Cardiac fibroblast (primary cell): ENCODE data around the gene ERN1.

ENCODE experiments used
- DNase-seq, 2 donors: peaks; one replicate each; pipeline versions ENCODE4 v3.0.0 to v3.0.0-alpha.2; 2010; ENCODE audit warnings: low read depth in 2 of 2
- H3K4me3 ChIP-seq, 2 donors: replicated peaks in 1 of 2; 1 replicate in 1 of 2; 2 replicates in 1 of 2; pipeline ENCODE4 v1.5.1; 2011; ENCODE audit warnings: low read depth in 2 of 2, low read length in 2 of 2, mild to moderate bottlenecking in 2 of 2, moderate library complexity in 1 of 2
- TF ChIP-seq, protein P1 (sequence below): IDR thresholded peaks from one replicate; pipeline ENCODE4 v1.5.1; 2011; ENCODE audit warnings: low read depth, mild to moderate bottlenecking, low read length, inconsistent platforms

ERN1 gene

GRCh38 chr17:64055183-64056142, 74.5 kb downstream of the ERN1 start:
- DNase-seq = no peak
- H3K4me3 ChIP-seq = no peak overlapping the region
- TF ChIP-seq, protein P1, sequence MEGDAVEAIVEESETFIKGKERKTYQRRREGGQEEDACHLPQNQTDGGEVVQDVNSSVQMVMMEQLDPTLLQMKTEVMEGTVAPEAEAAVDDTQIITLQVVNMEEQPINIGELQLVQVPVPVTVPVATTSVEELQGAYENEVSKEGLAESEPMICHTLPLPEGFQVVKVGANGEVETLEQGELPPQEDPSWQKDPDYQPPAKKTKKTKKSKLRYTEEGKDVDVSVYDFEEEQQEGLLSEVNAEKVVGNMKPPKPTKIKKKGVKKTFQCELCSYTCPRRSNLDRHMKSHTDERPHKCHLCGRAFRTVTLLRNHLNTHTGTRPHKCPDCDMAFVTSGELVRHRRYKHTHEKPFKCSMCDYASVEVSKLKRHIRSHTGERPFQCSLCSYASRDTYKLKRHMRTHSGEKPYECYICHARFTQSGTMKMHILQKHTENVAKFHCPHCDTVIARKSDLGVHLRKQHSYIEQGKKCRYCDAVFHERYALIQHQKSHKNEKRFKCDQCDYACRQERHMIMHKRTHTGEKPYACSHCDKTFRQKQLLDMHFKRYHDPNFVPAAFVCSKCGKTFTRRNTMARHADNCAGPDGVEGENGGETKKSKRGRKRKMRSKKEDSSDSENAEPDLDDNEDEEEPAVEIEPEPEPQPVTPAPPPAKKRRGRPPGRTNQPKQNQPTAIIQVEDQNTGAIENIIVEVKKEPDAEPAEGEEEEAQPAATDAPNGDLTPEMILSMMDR = no peak

GRCh38 chr17:64054304-64054703, 75.6 kb downstream of the ERN1 start:
- no peak overlapping the region for H3K4me3 ChIP-seq
- TF ChIP-seq, protein P1 = no peak
- DNase-seq = no peak

DNA sequence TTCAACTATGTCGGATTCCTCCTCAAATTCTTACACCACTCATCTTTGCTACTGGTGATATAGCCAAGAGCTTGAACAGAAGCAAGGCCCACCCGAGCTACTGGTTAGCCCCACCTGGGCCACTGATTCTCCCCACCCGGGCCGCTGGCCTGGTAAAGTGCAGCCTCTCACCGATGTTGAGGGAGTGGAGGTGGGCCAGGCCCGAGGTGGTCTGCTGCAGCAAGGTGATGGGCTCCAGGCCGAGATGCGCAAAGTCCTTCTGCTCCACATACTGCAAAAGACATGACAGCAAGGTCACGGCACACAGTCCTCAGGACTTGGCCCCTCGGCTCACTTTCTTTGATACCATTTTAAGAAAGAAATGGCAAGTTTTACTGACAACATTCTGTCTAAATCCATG, 76.8 kb downstream of the ERN1 start:
- no peak for DNase-seq
- H3K4me3 ChIP-seq = no peak overlapping the region
- TF ChIP-seq, protein P1 = no peak

DNA sequence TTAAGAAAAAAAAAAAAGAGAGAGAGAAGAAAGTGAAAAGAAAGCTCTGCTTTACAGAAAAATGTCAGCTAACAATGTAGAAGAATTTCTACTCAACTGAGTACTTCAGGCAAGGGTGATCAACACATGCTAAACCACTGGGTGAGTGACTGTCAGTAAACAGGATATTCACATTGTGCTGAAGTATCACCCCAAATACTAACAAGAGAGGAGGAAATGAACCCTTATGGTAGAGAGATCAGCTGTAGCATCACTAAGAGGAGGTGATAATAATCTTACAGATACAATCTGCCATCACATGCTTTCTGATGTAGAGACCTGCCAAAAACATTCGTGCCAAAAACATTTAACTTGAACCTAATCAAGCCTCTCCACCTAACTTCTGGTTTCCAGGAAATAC, 78.8 kb downstream of the ERN1 start:
- no peak for DNase-seq
- TF ChIP-seq, protein P1 = no peak
- no peak overlapping the region for H3K4me3 ChIP-seq

DNA sequence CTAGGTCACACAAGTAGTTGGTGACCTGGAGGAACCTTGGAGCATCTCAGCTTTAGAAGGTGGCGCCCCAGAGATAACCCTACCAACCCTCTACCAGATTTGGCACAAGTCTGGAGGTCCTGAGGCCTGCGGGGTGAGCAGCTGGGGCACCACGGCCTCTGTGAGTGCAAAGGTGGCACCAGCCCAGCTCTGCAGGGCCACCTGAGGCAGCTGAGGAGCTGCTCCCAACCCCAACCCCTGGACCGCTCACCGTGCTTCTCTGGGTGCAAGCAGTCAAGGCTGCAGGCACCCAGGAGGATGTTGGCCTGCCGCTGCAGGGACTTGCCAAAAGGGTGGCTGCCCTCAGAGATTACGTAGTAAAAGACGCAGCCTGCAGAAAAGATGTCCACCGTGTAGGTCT, 81.1 kb downstream of the ERN1 start:
- no peak for DNase-seq
- TF ChIP-seq, protein P1 = no peak
- H3K4me3 ChIP-seq = no peak overlapping the region

GRCh38 chr17:64045176-64045575, 84.8 kb downstream of the ERN1 start:
- no peak overlapping the region for H3K4me3 ChIP-seq
- TF ChIP-seq, protein P1 = no peak
- no peak for DNase-seq
